Ovary (tissue), 3 donors: ENCODE data around the gene ASTL.

Experiments
- EP300 ChIP-seq: sonication (generic); formaldehyde crosslinking; IDR thresholded peaks from one replicate; pipeline ENCODE4 v1.6.1; 2017; ENCODE audit warnings: antibody characterized with exemption
- TF ChIP-seq, protein P1 (sequence below), 3 donors: fragments of 450-650 bp in 2 of 3; fragments of 200-600 bp in 1 of 3; IDR thresholded peaks; one replicate each; pipeline versions ENCODE4 v1.5.1 to v1.8.0; 2016 to 2022; ENCODE audit warnings: antibody characterized with exemption in 3 of 3, mild to moderate bottlenecking in 1 of 3
- donor health status: DM: no; HTN: no; CAD: no.

DNA sequence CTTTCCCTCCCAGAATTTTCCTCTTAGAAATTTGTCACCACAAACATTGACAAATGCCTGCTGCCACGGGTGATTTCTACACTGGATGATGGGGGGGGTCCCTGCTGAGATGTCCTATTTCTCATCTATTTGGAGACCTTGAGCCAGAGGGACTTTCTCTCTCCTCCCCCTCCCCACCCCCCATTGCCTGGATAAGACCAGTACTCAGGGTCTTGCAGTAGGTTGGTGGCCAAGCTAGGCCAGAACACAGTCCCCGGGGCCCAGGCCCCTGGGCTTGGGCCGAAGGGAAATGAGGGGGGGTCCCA lies 7.5 kb upstream of the ASTL start:
- TF ChIP-seq, protein P1, sequence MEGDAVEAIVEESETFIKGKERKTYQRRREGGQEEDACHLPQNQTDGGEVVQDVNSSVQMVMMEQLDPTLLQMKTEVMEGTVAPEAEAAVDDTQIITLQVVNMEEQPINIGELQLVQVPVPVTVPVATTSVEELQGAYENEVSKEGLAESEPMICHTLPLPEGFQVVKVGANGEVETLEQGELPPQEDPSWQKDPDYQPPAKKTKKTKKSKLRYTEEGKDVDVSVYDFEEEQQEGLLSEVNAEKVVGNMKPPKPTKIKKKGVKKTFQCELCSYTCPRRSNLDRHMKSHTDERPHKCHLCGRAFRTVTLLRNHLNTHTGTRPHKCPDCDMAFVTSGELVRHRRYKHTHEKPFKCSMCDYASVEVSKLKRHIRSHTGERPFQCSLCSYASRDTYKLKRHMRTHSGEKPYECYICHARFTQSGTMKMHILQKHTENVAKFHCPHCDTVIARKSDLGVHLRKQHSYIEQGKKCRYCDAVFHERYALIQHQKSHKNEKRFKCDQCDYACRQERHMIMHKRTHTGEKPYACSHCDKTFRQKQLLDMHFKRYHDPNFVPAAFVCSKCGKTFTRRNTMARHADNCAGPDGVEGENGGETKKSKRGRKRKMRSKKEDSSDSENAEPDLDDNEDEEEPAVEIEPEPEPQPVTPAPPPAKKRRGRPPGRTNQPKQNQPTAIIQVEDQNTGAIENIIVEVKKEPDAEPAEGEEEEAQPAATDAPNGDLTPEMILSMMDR (IDR thresholded peaks at IDR 0.05) = no peak
- TF ChIP-seq EP300 = no peak
